LNCaP clone FGC (cell line): ENCODE results near the gene RAB10.
"Not testable (repeated sequence)": the region's sequence is repeated elsewhere in the genome, so short reads cannot be mapped to it uniquely, and the experiment has no call there.

ENCODE experiments used
- DNase-seq: peaks from one replicate; pipeline ENCODE4 v3.0.0-alpha.2; 2011; ENCODE audit warnings: low read depth
- H3K4me3 ChIP-seq: 2 replicates; pipeline ENCODE4 v1.5.1; 2011; ENCODE audit warnings: mild to moderate bottlenecking, low read depth, low read length, control low read depth
- CTCF ChIP-seq: IDR thresholded peaks from 2 replicates; pipeline ENCODE4 v1.5.1; 2012; ENCODE audit warnings: mild to moderate bottlenecking; ENCODE audit not compliant: control insufficient read depth, insufficient read depth; ENCODE audit errors: extremely low read depth

The RAB10 gene

DNA sequence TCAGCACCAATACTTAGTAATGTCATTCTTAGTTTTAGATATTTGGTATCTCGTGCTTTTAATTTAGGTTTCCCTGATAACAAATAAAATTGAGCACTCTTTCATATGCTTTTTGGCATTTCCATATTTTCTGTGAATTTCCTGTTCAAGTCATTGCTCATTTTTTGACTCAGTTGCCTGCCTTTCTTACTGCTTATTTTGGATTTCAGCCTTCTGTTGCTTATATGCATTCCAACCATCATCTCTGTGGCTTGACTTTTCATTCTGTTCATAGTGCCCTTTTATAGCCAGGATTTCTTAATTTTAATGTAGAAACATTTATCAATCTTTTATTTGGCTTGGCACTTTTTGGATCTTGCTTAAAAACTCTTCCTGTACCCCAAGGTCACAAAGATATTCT lies 37.0 kb upstream of the RAB10 start:
- no peak for TF ChIP-seq CTCF
- H3K4me3 ChIP-seq = no peak overlapping the region

GRCh38 chr2:25998816-25999383 lies 35.0 kb upstream of the RAB10 start:
- H3K4me3 ChIP-seq, DNase-seq: not testable (repeated sequence)

More for the DNA sequence above, 37.0 kb upstream of the RAB10 start:
- DNase-seq = no peak

DNA sequence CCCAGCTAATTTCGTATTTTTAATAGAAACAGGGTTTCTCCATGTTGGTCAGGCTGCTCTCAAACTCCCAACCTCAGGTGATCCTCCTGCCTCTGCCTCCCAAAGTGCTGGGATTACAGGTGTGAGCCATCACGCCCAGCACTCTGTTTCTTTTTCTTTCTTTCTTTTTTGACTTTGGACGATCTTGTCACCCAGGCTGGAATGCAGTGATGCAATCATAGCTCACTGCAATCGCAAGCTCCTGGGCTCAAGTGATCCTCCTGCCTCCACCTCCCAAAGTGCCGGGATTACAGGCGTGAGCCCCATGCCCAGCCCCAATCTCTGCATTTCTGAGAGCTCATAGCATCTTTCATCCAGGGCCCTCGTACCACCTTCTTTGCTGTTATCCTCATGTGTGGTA lies 34.5 kb upstream of the RAB10 start:
- DNase-seq, H3K4me3 ChIP-seq: not testable (repeated sequence)

DNA sequence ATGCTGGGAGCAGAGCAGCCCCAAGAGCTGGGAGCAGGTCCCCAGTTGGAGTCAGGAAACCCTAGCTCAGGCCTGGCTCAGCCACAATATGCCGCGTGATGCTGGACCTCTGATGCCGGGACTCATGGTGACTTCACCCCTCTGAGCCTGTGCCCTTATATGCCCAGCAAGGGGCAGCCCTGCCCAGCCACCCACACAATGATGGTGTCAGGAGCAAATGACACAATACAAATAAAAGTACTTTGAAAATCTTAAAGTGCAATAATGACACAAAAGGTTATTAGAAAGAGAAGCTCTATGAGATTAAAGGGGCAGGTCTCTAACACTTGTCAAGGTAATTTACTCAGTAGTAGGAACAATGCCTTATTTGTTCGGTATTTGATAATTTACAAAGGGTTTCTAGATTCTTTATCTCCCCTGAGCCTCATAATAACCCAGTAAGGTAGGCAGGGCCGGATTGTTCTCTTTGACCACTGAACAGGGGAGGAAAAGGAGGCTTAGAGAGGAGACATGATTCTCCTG lies 33.3 kb upstream of the RAB10 start:
- no peak for TF ChIP-seq CTCF
- DNase-seq = no peak
- H3K4me3 ChIP-seq = no peak overlapping the region

DNA sequence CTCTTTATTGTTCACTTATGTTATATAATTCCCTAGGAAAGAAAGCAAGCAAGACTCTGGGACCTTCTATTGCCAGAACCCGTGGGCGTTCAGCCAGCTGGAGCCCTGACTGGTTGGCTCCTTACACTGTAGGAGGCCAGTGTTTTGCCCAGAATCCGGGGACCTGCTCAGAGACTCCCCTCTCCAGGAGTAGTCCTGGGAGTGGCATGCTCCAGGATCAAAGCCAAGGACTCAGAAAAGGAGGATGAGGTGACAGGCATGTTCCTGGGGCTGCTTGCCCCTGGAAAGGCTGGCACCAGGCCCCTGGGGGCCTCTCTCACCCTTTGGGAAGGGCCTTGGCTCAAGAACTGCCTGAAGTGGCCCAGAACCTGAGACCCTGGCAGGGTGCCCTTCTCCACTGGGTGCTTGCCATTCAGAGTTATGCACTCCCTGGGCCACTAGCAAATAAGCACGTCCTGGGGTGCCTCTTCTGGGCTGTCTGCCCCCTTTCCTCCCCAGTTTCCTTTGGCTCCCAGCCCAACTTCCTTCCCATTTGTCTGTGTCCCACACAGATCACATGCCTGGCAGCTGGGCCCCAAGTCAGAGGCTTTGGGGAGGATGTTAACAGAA lies 32.0 kb upstream of the RAB10 start:
- H3K4me3 ChIP-seq = no peak overlapping the region
- TF ChIP-seq CTCF = no peak
- DNase-seq = no peak

GRCh38 chr2:26002632-26003310 lies 31.1 kb upstream of the RAB10 start:
- DNase-seq = no peak
- no peak overlapping the region for H3K4me3 ChIP-seq
- TF ChIP-seq CTCF = no peak

GRCh38 chr2:26008095-26008494 lies 25.8 kb upstream of the RAB10 start:
- H3K4me3 ChIP-seq = no peak overlapping the region
- DNase-seq = no peak
- TF ChIP-seq CTCF = no peak
